WI38 (cell line): ENCODE measurements around the gene ABCA5.
"Not testable (repeated sequence)": the region's sequence is repeated elsewhere in the genome, so short reads cannot be mapped to it uniquely, and the experiment has no call there.

Experiments
- H3K4me3 ChIP-seq: 2 replicates; pipeline ENCODE4 v1.5.1; 2011; ENCODE audit warnings: low read depth, mild to moderate bottlenecking, control low read depth, low read length
- CTCF ChIP-seq: IDR thresholded peaks from 2 replicates; pipeline ENCODE4 v1.5.1; 2012; ENCODE audit warnings: low read depth, mild to moderate bottlenecking, control low read depth, low read length

Gene ABCA5

GRCh38 chr17:69314246-69315065 lies 12.5 kb downstream of the ABCA5 start:
- no peak for TF ChIP-seq CTCF
- no peak overlapping the region for H3K4me3 ChIP-seq

- H3K4me3 ChIP-seq, result no peak overlapping the region
- no peak for TF ChIP-seq CTCF
These were observed 21.8 kb downstream of the ABCA5 start for GRCh38 chr17:69305177-69305576.

GRCh38 chr17:69302682-69303081 lies 24.3 kb downstream of the ABCA5 start:
- TF ChIP-seq CTCF, result no peak
- no peak overlapping the region for H3K4me3 ChIP-seq

GRCh38 chr17:69300222-69300621 lies 26.7 kb downstream of the ABCA5 start:
- H3K4me3 ChIP-seq, result no peak overlapping the region
- TF ChIP-seq CTCF, result no peak

GRCh38 chr17:69298120-69298722 lies 28.7 kb downstream of the ABCA5 start:
- H3K4me3 ChIP-seq, result not testable (repeated sequence)

GRCh38 chr17:69287168-69287567 lies 39.8 kb downstream of the ABCA5 start:
- no peak for TF ChIP-seq CTCF
- no peak overlapping the region for H3K4me3 ChIP-seq

- no peak for TF ChIP-seq CTCF
- no peak overlapping the region for H3K4me3 ChIP-seq
These were observed 40.7 kb downstream of the ABCA5 start for GRCh38 chr17:69286257-69286656.

- H3K4me3 ChIP-seq, result no peak overlapping the region
- TF ChIP-seq CTCF, result no peak
These were observed 42.3 kb downstream of the ABCA5 start for GRCh38 chr17:69284646-69285045.
